ENCODE results near the gene CYP2C9. TPM values are rescaled to one million over a fixed set of nuclear protein-coding genes. Genes with fewer than 3 reads are reported as not detected.

Gene CYP2C9
- polyA plus RNA-seq, 4 donors = 14.7 to 424 (median 164) TPM

DNA sequence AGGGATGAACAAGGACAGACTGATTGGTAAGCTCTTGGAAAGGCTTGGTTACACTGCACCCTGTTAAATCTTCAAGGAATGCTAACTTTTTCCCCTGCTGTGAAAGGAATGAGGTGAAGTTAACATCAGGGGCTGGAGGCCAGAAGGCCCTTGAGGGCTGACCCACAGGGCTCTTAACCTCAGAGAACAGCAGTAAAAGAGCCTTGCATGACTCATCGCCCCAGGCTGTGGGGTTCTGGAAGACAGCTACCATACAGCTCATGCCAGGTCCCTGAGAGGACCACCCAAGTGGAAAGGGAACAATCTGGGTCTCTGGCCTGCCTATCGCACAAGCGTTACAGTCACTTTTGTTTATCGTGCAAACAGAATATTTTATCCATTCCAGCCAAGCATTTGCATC is 54.4 kb downstream of the CYP2C9 start:
- no peaks in the 10 kb centered on the region for H3K4me1 ChIP-seq (ENCODE audit: control insufficient read depth in 3 of 3, insufficient read depth in 2 of 3, low read depth in 1 of 3, low read length in 2 of 3)
- H3K27me3 ChIP-seq (ENCODE audit: control insufficient read depth in 3 of 3, insufficient read depth in 3 of 3, low read length in 3 of 3) = no peaks in the 10 kb centered on the region
- WGBS, 3 donors = 58 to 79% (median 77%) methylated on average over 4 of the region's 4 CpGs
- no peak for DNase-seq
- H3K4me3 ChIP-seq (ENCODE audit: low read depth in 1 of 3, low read length in 3 of 3) = no peak overlapping the region
- peaks cover 0 to 17% of the 10 kb centered on the region in 2 donors for H3K9me3 ChIP-seq (ENCODE audit: control insufficient read depth in 2 of 2, insufficient read depth in 1 of 2, low read depth in 1 of 2, low read length in 1 of 2)
- H3K36me3 ChIP-seq (ENCODE audit: control insufficient read depth in 3 of 3, insufficient read depth in 2 of 3, low read depth in 1 of 3, low read length in 3 of 3) = peaks cover 0 to 6% (median 3%) of the 10 kb centered on the region in 3 donors
- no peak overlapping the region for H3K27ac ChIP-seq (ENCODE audit: low read depth in 1 of 3, low read length in 2 of 3)
- no peak for FAIRE-seq

DNA sequence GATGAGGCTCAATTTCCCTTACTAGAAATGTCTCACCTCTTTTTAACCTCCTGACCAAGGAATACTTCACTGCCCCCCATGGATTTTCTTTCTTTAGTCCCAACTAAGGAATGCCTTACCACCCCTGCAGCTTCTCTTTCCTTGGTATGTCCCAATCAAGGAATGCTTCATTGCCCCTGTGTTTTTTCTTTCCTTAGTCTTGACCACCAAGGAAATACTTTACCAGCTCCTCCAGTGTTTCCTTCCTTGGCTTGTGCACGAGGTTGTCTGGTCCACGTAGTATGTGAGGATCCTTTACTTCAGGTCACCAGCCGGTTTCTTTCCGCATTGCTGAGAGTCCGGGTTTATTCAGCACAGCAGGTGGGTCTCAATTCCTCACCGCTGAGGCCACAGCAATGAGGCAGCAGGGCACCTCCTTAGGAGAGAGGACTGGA is 59.3 kb downstream of the CYP2C9 start:
- H3K4me3 ChIP-seq (ENCODE audit: low read depth in 1 of 3, low read length in 3 of 3) = no peak overlapping the region
- H3K27ac ChIP-seq (ENCODE audit: low read depth in 1 of 3, low read length in 2 of 3) = no peak overlapping the region
- H3K27me3 ChIP-seq (ENCODE audit: control insufficient read depth in 3 of 3, insufficient read depth in 3 of 3, low read length in 3 of 3) = no peaks in the 10 kb centered on the region
- no peaks in the 10 kb centered on the region for H3K4me1 ChIP-seq (ENCODE audit: control insufficient read depth in 3 of 3, insufficient read depth in 2 of 3, low read depth in 1 of 3, low read length in 2 of 3)
- WGBS, 3 donors = 74 to 85% (median 84%) methylated on average over 6 of the region's 6 CpGs
- H3K36me3 ChIP-seq (ENCODE audit: control insufficient read depth in 3 of 3, insufficient read depth in 2 of 3, low read depth in 1 of 3, low read length in 3 of 3) = no peaks in the 10 kb centered on the region
- peaks cover 0 to 2% of the 10 kb centered on the region in 2 donors for H3K9me3 ChIP-seq (ENCODE audit: control insufficient read depth in 2 of 2, insufficient read depth in 1 of 2, low read depth in 1 of 2, low read length in 1 of 2)
- FAIRE-seq = no peak
- no peak for DNase-seq

- Histone ChIP-seq H3K27me3 (ENCODE audit: control insufficient read depth in 3 of 3, insufficient read depth in 3 of 3, low read length in 3 of 3) (no peaks in the 10 kb centered on the region), H3K27ac (ENCODE audit: low read depth in 1 of 3, low read length in 2 of 3) (no peak overlapping the region), H3K4me3 (ENCODE audit: low read depth in 1 of 3, low read length in 3 of 3) (no peak overlapping the region), H3K4me1 (ENCODE audit: control insufficient read depth in 3 of 3, insufficient read depth in 2 of 3, low read depth in 1 of 3, low read length in 2 of 3) (no peaks in the 10 kb centered on the region), H3K36me3 (ENCODE audit: control insufficient read depth in 3 of 3, insufficient read depth in 2 of 3, low read depth in 1 of 3, low read length in 3 of 3) (no peaks in the 10 kb centered on the region), H3K9me3 (ENCODE audit: control insufficient read depth in 2 of 2, insufficient read depth in 1 of 2, low read depth in 1 of 2, low read length in 1 of 2) (peaks cover 0 to 2% of the 10 kb centered on the region in 2 donors)
- FAIRE-seq (no peak), DNase-seq (no peak)
- 86 to 96% (median 93%) methylated on average over 2 of the region's 2 CpGs for WGBS, 3 donors
Observed at GRCh38 chr10:95026461-95026860, 88.0 kb downstream of the CYP2C9 start.

DNA sequence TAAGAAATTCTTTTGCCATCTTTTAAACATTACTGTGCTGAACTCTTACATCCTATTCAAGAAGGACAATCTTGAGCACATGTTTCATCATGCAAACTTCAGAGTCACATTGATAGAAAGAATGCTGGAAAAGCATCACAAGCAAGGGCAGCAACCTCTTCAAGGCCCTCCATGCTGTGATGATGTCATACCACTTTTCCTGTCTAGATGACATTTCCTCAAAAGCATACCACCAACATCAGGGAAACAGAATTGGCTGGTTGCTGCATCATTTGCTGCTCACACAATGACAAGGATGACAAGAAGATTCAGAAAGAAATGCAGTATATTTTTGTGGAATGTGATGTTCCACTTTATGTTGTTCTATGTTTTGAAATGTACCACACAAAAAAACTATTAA is 93.2 kb downstream of the CYP2C9 start:
- FAIRE-seq (no peak), DNase-seq (no peak)
- no peaks in the 10 kb centered on the region for H3K4me1 ChIP-seq (ENCODE audit: control insufficient read depth in 3 of 3, insufficient read depth in 2 of 3, low read depth in 1 of 3, low read length in 2 of 3)
- no peak overlapping the region for H3K4me3 ChIP-seq (ENCODE audit: low read depth in 1 of 3, low read length in 3 of 3)
- no peak overlapping the region for H3K27ac ChIP-seq (ENCODE audit: low read depth in 1 of 3, low read length in 2 of 3)
- H3K27me3 ChIP-seq (ENCODE audit: control insufficient read depth in 3 of 3, insufficient read depth in 3 of 3, low read length in 3 of 3) = no peaks in the 10 kb centered on the region
- H3K36me3 ChIP-seq (ENCODE audit: control insufficient read depth in 3 of 3, insufficient read depth in 2 of 3, low read depth in 1 of 3, low read length in 3 of 3) = no peaks in the 10 kb centered on the region
- H3K9me3 ChIP-seq (ENCODE audit: control insufficient read depth in 2 of 2, insufficient read depth in 1 of 2, low read depth in 1 of 2, low read length in 1 of 2) = no peaks in the 10 kb centered on the region

DNA sequence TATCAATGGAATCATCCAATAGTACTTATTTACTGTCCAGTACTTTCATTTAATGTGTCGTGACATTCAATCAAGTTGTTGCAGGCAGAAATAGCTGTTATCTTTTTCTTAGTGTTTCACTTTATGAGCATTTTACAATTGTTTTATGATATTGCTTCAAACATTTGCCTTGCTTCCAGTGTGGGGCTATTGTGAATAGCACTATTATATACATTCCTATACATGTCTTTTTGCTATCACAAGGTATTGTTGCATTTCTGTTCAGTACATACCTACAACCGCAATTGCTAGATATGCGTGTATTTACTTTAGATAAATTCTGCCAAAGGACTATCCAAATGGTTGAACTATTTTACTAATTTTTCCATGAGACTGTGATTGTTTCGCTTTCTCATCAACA is 95.9 kb downstream of the CYP2C9 start:
- Histone ChIP-seq H3K27ac (ENCODE audit: low read depth in 1 of 3, low read length in 2 of 3) (no peak overlapping the region), H3K36me3 (ENCODE audit: control insufficient read depth in 3 of 3, insufficient read depth in 2 of 3, low read depth in 1 of 3, low read length in 3 of 3) (no peaks in the 10 kb centered on the region), H3K4me1 (ENCODE audit: control insufficient read depth in 3 of 3, insufficient read depth in 2 of 3, low read depth in 1 of 3, low read length in 2 of 3) (no peaks in the 10 kb centered on the region), H3K4me3 (ENCODE audit: low read depth in 1 of 3, low read length in 3 of 3) (no peak overlapping the region), H3K27me3 (ENCODE audit: control insufficient read depth in 3 of 3, insufficient read depth in 3 of 3, low read length in 3 of 3) (no peaks in the 10 kb centered on the region), H3K9me3 (ENCODE audit: control insufficient read depth in 2 of 2, insufficient read depth in 1 of 2, low read depth in 1 of 2, low read length in 1 of 2) (no peaks in the 10 kb centered on the region)
- FAIRE-seq (no peak), DNase-seq (no peak)
- WGBS, 3 donors = 66 to 79% (median 76%) methylated on average over 4 of the region's 4 CpGs

GRCh38 chr10:95035332-95036295 is 97.2 kb downstream of the CYP2C9 start:
- no peaks in the 10 kb centered on the region for H3K4me1 ChIP-seq (ENCODE audit: control insufficient read depth in 3 of 3, insufficient read depth in 2 of 3, low read depth in 1 of 3, low read length in 2 of 3)
- H3K36me3 ChIP-seq (ENCODE audit: control insufficient read depth in 3 of 3, insufficient read depth in 2 of 3, low read depth in 1 of 3, low read length in 3 of 3) = no peaks in the 10 kb centered on the region
- DNase-seq (no peak), FAIRE-seq (no peak)
- no peaks in the 10 kb centered on the region for H3K9me3 ChIP-seq (ENCODE audit: control insufficient read depth in 2 of 2, insufficient read depth in 1 of 2, low read depth in 1 of 2, low read length in 1 of 2)
- no peak overlapping the region for H3K4me3 ChIP-seq (ENCODE audit: low read depth in 1 of 3, low read length in 3 of 3)
- no peaks in the 10 kb centered on the region for H3K27me3 ChIP-seq (ENCODE audit: control insufficient read depth in 3 of 3, insufficient read depth in 3 of 3, low read length in 3 of 3)
- H3K27ac ChIP-seq (ENCODE audit: low read depth in 1 of 3, low read length in 2 of 3) = no peak overlapping the region
- WGBS, 3 donors = 48 to 68% (median 54%) methylated on average over 4 of the region's 4 CpGs

GRCh38 chr10:95039281-95039680 is 100.8 kb downstream of the CYP2C9 start:
- FAIRE-seq (no peak), DNase-seq (no peak)
- H3K27me3 ChIP-seq (ENCODE audit: control insufficient read depth in 3 of 3, insufficient read depth in 3 of 3, low read length in 3 of 3) = no peaks in the 10 kb centered on the region
- no peaks in the 10 kb centered on the region for H3K9me3 ChIP-seq (ENCODE audit: control insufficient read depth in 2 of 2, insufficient read depth in 1 of 2, low read depth in 1 of 2, low read length in 1 of 2)
- H3K36me3 ChIP-seq (ENCODE audit: control insufficient read depth in 3 of 3, insufficient read depth in 2 of 3, low read depth in 1 of 3, low read length in 3 of 3) = no peaks in the 10 kb centered on the region
- no peak overlapping the region for H3K4me3 ChIP-seq (ENCODE audit: low read depth in 1 of 3, low read length in 3 of 3)
- no peaks in the 10 kb centered on the region for H3K4me1 ChIP-seq (ENCODE audit: control insufficient read depth in 3 of 3, insufficient read depth in 2 of 3, low read depth in 1 of 3, low read length in 2 of 3)
- WGBS, 3 donors = 78 to 86% (median 85%) methylated on average over 2 of the region's 2 CpGs
- no peak overlapping the region for H3K27ac ChIP-seq (ENCODE audit: low read depth in 1 of 3, low read length in 2 of 3)
